HepG2 (cell line): Measurements from ENCODE around the gene RTP2. TPM values are rescaled to one million over a fixed set of nuclear protein-coding genes. Genes with fewer than 3 reads are reported as not detected.

Experiments
- FOXA3 ChIP-seq: IDR thresholded peaks from 2 replicates; pipeline ENCODE4 v1.6.1; 2016; ENCODE audit warnings: missing genetic modification reagents, missing compliant biosample characterization
- GLI4 ChIP-seq: sonication (generic); formaldehyde crosslinking; IDR thresholded peaks from 2 replicates; pipeline ENCODE4 v1.5.1; 2020; ENCODE audit warnings: missing genetic modification reagents, mild to moderate bottlenecking, moderate library complexity, borderline replicate concordance
- HDAC1 ChIP-seq: sonication (generic); formaldehyde crosslinking; IDR thresholded peaks from 2 replicates; pipeline ENCODE4 v1.5.1; 2020; ENCODE audit warnings: mild to moderate bottlenecking, missing genetic modification reagents
- IKZF1 ChIP-seq: fragments of 450-650 bp; IDR thresholded peaks from 2 replicates; pipeline ENCODE4 v1.7.1; 2016
- MEF2D ChIP-seq: sonication (generic); formaldehyde crosslinking; IDR thresholded peaks from 2 replicates; pipeline ENCODE4 v1.5.1; 2020; ENCODE audit warnings: mild to moderate bottlenecking, missing genetic modification reagents
- MTERF4 ChIP-seq: sonication (generic); formaldehyde crosslinking; IDR thresholded peaks from 2 replicates; pipeline ENCODE4 v1.8.0; 2023; ENCODE audit warnings: mild to moderate bottlenecking, missing genetic modification reagents
- PAWR ChIP-seq: sonication (generic); formaldehyde crosslinking; IDR thresholded peaks from 2 replicates; pipeline ENCODE4 v1.4.0; 2020; ENCODE audit warnings: missing genetic modification reagents, mild to moderate bottlenecking, borderline replicate concordance
- RAD21 ChIP-seq: fragments of 450-650 bp; formaldehyde crosslinking; IDR thresholded peaks from 2 replicates; pipeline ENCODE4 v1.5.0; 2020; ENCODE audit warnings: mild to moderate bottlenecking
- SALL1 ChIP-seq: sonication (generic); formaldehyde crosslinking; IDR thresholded peaks from 2 replicates; pipeline ENCODE4 v1.8.0; 2022; ENCODE audit warnings: mild to moderate bottlenecking, missing genetic modification reagents
- STAT6 ChIP-seq: sonication (generic); formaldehyde crosslinking; IDR thresholded peaks from 2 replicates; pipeline ENCODE4 v1.4.0; 2020; ENCODE audit warnings: missing genetic modification reagents, mild to moderate bottlenecking, borderline replicate concordance
- ZFP36 ChIP-seq: fragments of 150-350 bp; IDR thresholded peaks from 2 replicates; pipeline ENCODE4 v1.6.1; 2018; ENCODE audit warnings: borderline replicate concordance, low read length, low read depth; ENCODE audit not compliant: partially characterized antibody
- ZIK1 ChIP-seq: sonication (generic); formaldehyde crosslinking; IDR thresholded peaks from 2 replicates; pipeline ENCODE4 v1.5.0; 2020; ENCODE audit warnings: mild to moderate bottlenecking, low read depth, missing genetic modification reagents, borderline replicate concordance
- ZNF253 ChIP-seq: sonication (generic); formaldehyde crosslinking; IDR thresholded peaks from 2 replicates; pipeline ENCODE4 v1.8.0; 2022; ENCODE audit warnings: mild to moderate bottlenecking, missing genetic modification reagents, borderline replicate concordance
- ZNF513 ChIP-seq: sonication (generic); formaldehyde crosslinking; conservative IDR thresholded peaks from 2 replicates; pipeline ENCODE4 v1.5.0; 2020; ENCODE audit warnings: missing genetic modification reagents
- ZNF563 ChIP-seq: sonication (generic); formaldehyde crosslinking; IDR thresholded peaks from 2 replicates; pipeline ENCODE4 v1.8.0; 2022; ENCODE audit warnings: mild to moderate bottlenecking, moderate library complexity, missing genetic modification reagents
- ZNF704 ChIP-seq: sonication (generic); formaldehyde crosslinking; IDR thresholded peaks from 2 replicates; pipeline ENCODE4 v1.8.1; 2023; ENCODE audit warnings: mild to moderate bottlenecking, inconsistent platforms, moderate library complexity, missing genetic modification reagents, borderline replicate concordance
- ZNF749 ChIP-seq: sonication (generic); formaldehyde crosslinking; IDR thresholded peaks from 2 replicates; pipeline ENCODE4 v1.8.0; 2022; ENCODE audit warnings: mild to moderate bottlenecking, missing genetic modification reagents, moderate library complexity, borderline replicate concordance
- ZNF766 ChIP-seq: sonication (generic); formaldehyde crosslinking; IDR thresholded peaks from 2 replicates; pipeline ENCODE4 v1.5.0; 2020; ENCODE audit warnings: missing genetic modification reagents, borderline replicate concordance
- ZNF768 ChIP-seq: sonication (generic); formaldehyde crosslinking; IDR thresholded peaks from 2 replicates; pipeline ENCODE4 v1.4.0; 2020; ENCODE audit warnings: missing genetic modification reagents
- ZSCAN21 ChIP-seq: sonication (generic); formaldehyde crosslinking; IDR thresholded peaks from 2 replicates; pipeline ENCODE4 v1.8.0; 2022; ENCODE audit warnings: mild to moderate bottlenecking, missing genetic modification reagents, moderate library complexity, borderline replicate concordance
- polyA plus RNA-seq, 8 experiments: library from polyadenylated mRNA; depleted of rRNA in 3 of 8; stranded (reverse) in 7 of 8; unstranded in 1 of 8; fragments of >200 nt; fragmentation: Illumina TruSeq in 4 of 8; extraction: Trizol in 4 of 8; gene quantifications; 2 replicates each; pipeline versions ENCODE4 v1.2.1 to v1.2.3, GENCODE V29; 2011 to 2016; ENCODE audit warnings: low read depth in 4 of 8, missing spikeins in 1 of 8, mixed read lengths in 1 of 8; ENCODE audit not compliant: insufficient read depth in 1 of 8
- total RNA-seq, 5 experiments: library from RNA; depleted of rRNA; stranded (reverse); fragments of >200 nt; fragmentation: Illumina TruSeq; extraction: Trizol; gene quantifications; 2 replicates each; pipeline ENCODE4 v1.2.3, GENCODE V29; 2016; ENCODE audit warnings: low read depth in 1 of 5

RTP2 gene
- total and polyA plus RNA-seq, 2 of the 13 experiments (the other 11 are each of a cell fraction or from before 2014, with no cell fraction given): not detected

- peak; percentile 79; the same call in 1 of the 2 replicates for TF ChIP-seq ZNF253 (CRISPR knock-in tag)
- TF ChIP-seq HDAC1 (CRISPR knock-in tag): peak; percentile 53
- TF ChIP-seq STAT6 (CRISPR knock-in tag): no peak
- no peak for TF ChIP-seq IKZF1
- peak; percentile 57; the same call in 1 of the 2 replicates for TF ChIP-seq ZNF768 (CRISPR knock-in tag)
- TF ChIP-seq GLI4 (CRISPR knock-in tag): peak; percentile 95
- peak; percentile 95 for TF ChIP-seq MEF2D
- no peak for TF ChIP-seq PAWR (CRISPR knock-in tag)
- peak; percentile 77; the same call in 1 of the 2 replicates for TF ChIP-seq ZIK1
- no peak for TF ChIP-seq ZFP36
- peak; percentile 76; the same call in 1 of the 2 replicates for TF ChIP-seq ZNF749
- peak; percentile 93 for TF ChIP-seq ZNF563
- TF ChIP-seq ZNF704: peak; percentile 87; the same call in 1 of the 2 replicates
- no peak for TF ChIP-seq ZNF513
- TF ChIP-seq FOXA3 (CRISPR knock-in tag): peak; percentile 60
- peak; percentile 99 for TF ChIP-seq SALL1 (CRISPR knock-in tag)
- peak; percentile 96 for TF ChIP-seq MTERF4
- TF ChIP-seq RAD21 (CRISPR knock-in tag): no peak
- TF ChIP-seq ZNF766 (CRISPR knock-in tag): peak; percentile 96
- TF ChIP-seq ZSCAN21 (CRISPR knock-in tag): peak; percentile 81
These were observed 32.5 kb downstream of the RTP2 start, which contains the start of gene SST (continued) for GRCh38 chr3:187669675-187670504.
